H1 (cell line): ENCODE results near the gene SOSTDC1. TPM values are rescaled to one million over a fixed set of nuclear protein-coding genes. Genes with fewer than 3 reads are reported as not detected.

Source experiments
- CBX8 ChIP-seq: fragments of 300-800, 300-1000 bp; sonication (generic); IDR thresholded peaks from 2 replicates; pipeline ENCODE4 v1.7.1; 2016; ENCODE audit warnings: low read depth, low read length, borderline replicate concordance
- CREB1 ChIP-seq: IDR thresholded peaks from 2 replicates; pipeline ENCODE4 v1.6.1; 2012; ENCODE audit warnings: inconsistent platforms
- POU5F1 ChIP-seq: IDR thresholded peaks from 2 replicates; pipeline ENCODE4 v1.6.1; 2011; ENCODE audit warnings: low read depth, mild to moderate bottlenecking, low read length, moderate library complexity
- polyA plus RNA-seq, 7 experiments: library from polyadenylated mRNA; depleted of rRNA in 3 of 7; stranded (reverse) in 5 of 7; unstranded in 2 of 7; fragments of >200 nt in 5 of 7; fragments of 200-250 nt in 2 of 7; gene quantifications; 1 replicate in 5 of 7; 2 replicates in 1 of 7; 4 replicates in 1 of 7; pipeline versions ENCODE4 v1.2.1 to v1.2.3, GENCODE V29; 2011 to 2013; ENCODE audit warnings: missing spikeins in 2 of 7, mixed read lengths in 2 of 7
- total RNA-seq: library from RNA; stranded (reverse); fragmentation: NEBNext Ultra II Directional; extraction: Animal tissue kit (Norgen Biotek cat#: 25700); gene quantifications from 2 replicates; pipeline ENCODE4 v1.2.1, GENCODE V29; 2021

The SOSTDC1 gene
- total and polyA plus RNA-seq, 2 of the 8 experiments (the other 6 are each of a cell fraction or from before 2014, with no cell fraction given): 0.35 to 0.79 TPM

DNA sequence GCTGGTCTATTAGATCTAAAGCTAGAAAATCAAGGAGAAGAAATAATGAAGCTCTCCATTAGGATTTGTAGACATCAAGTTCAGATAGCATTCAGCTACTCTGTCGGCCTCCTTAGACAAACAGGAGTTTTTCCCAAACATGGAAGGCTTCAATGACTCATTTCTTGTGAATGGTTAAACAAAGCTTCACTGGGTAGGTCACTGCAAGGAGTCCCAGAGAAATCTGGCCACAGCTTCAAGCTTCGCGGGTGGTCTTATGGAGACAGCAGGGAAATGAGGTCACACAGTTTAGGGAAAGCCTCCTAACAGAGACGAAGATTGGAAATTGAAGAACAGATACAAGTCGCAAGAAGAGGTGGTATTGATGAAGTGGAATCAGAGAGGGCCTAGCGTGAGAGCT lies 38.5 kb upstream of the SOSTDC1 start (continued):
- no peak for TF ChIP-seq CREB1
- no peak for TF ChIP-seq CBX8
- no peak for TF ChIP-seq POU5F1
